WERI-Rb-1 (cell line): ENCODE data around the gene PTPRN2.

Source experiments
- DNase-seq: peaks from one replicate; pipeline ENCODE4 v3.0.0-alpha.2; 2020
- H3K27ac ChIP-seq: fragments of 250-450 bp; sonication (Bioruptor Pico); 2 replicates; pipeline ENCODE4 v1.5.1; 2020; ENCODE audit warnings: mild to moderate bottlenecking, moderate library complexity
- H3K27me3 ChIP-seq: fragments of 250-450 bp; sonication (Bioruptor Pico); 2 replicates; pipeline ENCODE4 v1.5.1; 2021; ENCODE audit warnings: mild to moderate bottlenecking, low read depth, moderate library complexity; ENCODE audit not compliant: insufficient read depth, severe bottlenecking
- H3K36me3 ChIP-seq: fragments of 250-450 bp; sonication (Bioruptor Pico); 2 replicates; pipeline ENCODE4 v1.5.1; 2020; ENCODE audit warnings: mild to moderate bottlenecking, moderate library complexity
- H3K4me3 ChIP-seq: 2 replicates; pipeline ENCODE4 v1.5.1; 2011; ENCODE audit warnings: low read depth, mild to moderate bottlenecking, control low read depth, low read length
- H3K9me3 ChIP-seq: fragments of 250-450 bp; sonication (Bioruptor Pico); 2 replicates; pipeline ENCODE4 v1.5.1; 2021; ENCODE audit warnings: mild to moderate bottlenecking, moderate library complexity; ENCODE audit not compliant: severe bottlenecking
- TF ChIP-seq, protein P1 (sequence below): IDR thresholded peaks from 2 replicates; pipeline ENCODE4 v1.5.1; 2011; ENCODE audit warnings: low read depth, mild to moderate bottlenecking, control low read depth, inconsistent platforms, low read length

Gene PTPRN2

GRCh38 chr7:158141221-158141582 lies 446.4 kb downstream of the PTPRN2 start:
- H3K4me3 ChIP-seq, result no peak overlapping the region
- H3K36me3 ChIP-seq, result no peaks in the 10 kb centered on the region
- no peak for DNase-seq
- H3K27me3 ChIP-seq, result no peaks in the 10 kb centered on the region
- no peaks in the 10 kb centered on the region for H3K9me3 ChIP-seq
- H3K27ac ChIP-seq, result no peak overlapping the region
- TF ChIP-seq, protein P1, sequence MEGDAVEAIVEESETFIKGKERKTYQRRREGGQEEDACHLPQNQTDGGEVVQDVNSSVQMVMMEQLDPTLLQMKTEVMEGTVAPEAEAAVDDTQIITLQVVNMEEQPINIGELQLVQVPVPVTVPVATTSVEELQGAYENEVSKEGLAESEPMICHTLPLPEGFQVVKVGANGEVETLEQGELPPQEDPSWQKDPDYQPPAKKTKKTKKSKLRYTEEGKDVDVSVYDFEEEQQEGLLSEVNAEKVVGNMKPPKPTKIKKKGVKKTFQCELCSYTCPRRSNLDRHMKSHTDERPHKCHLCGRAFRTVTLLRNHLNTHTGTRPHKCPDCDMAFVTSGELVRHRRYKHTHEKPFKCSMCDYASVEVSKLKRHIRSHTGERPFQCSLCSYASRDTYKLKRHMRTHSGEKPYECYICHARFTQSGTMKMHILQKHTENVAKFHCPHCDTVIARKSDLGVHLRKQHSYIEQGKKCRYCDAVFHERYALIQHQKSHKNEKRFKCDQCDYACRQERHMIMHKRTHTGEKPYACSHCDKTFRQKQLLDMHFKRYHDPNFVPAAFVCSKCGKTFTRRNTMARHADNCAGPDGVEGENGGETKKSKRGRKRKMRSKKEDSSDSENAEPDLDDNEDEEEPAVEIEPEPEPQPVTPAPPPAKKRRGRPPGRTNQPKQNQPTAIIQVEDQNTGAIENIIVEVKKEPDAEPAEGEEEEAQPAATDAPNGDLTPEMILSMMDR, result no peak

- H3K36me3 ChIP-seq, result no peaks in the 10 kb centered on the region
- TF ChIP-seq, protein P1, result no peak
- no peaks in the 10 kb centered on the region for H3K9me3 ChIP-seq
- H3K27me3 ChIP-seq, result no peaks in the 10 kb centered on the region
- no peak overlapping the region for H3K27ac ChIP-seq
- H3K4me3 ChIP-seq, result no peak overlapping the region
- DNase-seq, result no peak
Observed at GRCh38 chr7:158140538-158141220, 446.9 kb downstream of the PTPRN2 start.

DNA sequence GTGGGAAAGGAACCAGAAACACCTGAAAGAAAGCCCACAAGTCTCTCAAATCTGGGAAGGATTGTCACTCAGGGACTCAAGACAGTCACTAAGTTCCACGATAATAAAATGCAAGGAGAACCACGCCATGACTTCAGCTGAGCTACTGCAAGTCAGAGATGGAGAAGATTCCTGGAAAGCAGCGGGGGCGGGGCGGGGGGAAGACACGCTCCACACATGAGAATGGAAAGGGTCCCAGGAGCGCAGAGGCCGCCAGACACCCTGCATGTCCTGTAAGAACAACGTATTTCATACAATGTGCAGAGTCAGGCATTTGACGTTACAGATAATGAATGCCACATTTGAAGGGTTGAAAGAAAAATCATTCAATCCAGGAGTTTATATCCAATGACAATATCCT lies 448.1 kb downstream of the PTPRN2 start:
- Histone ChIP-seq H3K36me3 (no peaks in the 10 kb centered on the region), H3K4me3 (no peak overlapping the region), H3K27ac (no peak overlapping the region), H3K9me3 (no peaks in the 10 kb centered on the region), H3K27me3 (no peaks in the 10 kb centered on the region)
- no peak for DNase-seq
- TF ChIP-seq, protein P1, result no peak

- no peak for DNase-seq
- no peak overlapping the region for H3K27ac ChIP-seq
Observed at GRCh38 chr7:158138329-158138597, 449.4 kb downstream of the PTPRN2 start.

GRCh38 chr7:158137516-158138328 lies 449.9 kb downstream of the PTPRN2 start:
- Histone ChIP-seq H3K9me3 (no peaks in the 10 kb centered on the region), H3K4me3 (no peak overlapping the region), H3K27me3 (no peaks in the 10 kb centered on the region), H3K27ac (no peak overlapping the region), H3K36me3 (no peaks in the 10 kb centered on the region)
- DNase-seq, result no peak
- TF ChIP-seq, protein P1, result no peak

More at GRCh38 chr7:158138329-158138597, 449.4 kb downstream of the PTPRN2 start:
- no peaks in the 10 kb centered on the region for H3K36me3 ChIP-seq
- TF ChIP-seq, protein P1, result no peak
- no peaks in the 10 kb centered on the region for H3K27me3 ChIP-seq
- no peak overlapping the region for H3K4me3 ChIP-seq
- H3K9me3 ChIP-seq, result no peaks in the 10 kb centered on the region

DNA sequence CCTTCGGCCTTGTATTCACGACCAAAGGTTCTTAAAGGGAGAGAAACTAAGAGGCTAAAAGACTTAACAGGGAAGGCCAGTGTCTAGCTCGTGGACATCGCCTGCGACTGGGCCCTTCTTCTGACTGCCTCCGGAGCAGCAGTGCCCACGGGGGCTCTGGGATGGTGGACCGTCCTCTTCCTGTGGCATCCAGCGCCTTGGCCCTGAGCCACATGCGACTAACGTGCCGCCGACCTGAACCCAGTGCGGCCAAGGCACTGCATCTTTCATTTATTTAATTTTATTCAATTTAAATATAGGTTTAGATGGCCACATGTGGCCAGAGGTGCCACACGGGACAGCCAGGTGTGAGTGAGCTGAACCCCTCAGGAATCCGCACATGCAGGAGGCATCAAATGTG lies 451.7 kb downstream of the PTPRN2 start:
- no peaks in the 10 kb centered on the region for H3K27me3 ChIP-seq
- no peaks in the 10 kb centered on the region for H3K9me3 ChIP-seq

More for the DNA sequence above, 451.7 kb downstream of the PTPRN2 start:
- no peak for DNase-seq
- Histone ChIP-seq H3K27ac (no peak overlapping the region), H3K36me3 (no peaks in the 10 kb centered on the region), H3K4me3 (no peak overlapping the region)
- TF ChIP-seq, protein P1, result no peak
